GM21619 (cell line): Measurements from ENCODE around the gene CCDC188.
"Not testable (repeated sequence)": the region's sequence is repeated elsewhere in the genome, so short reads cannot be mapped to it uniquely, and the experiment has no call there.

Source experiments
- ATAC-seq: cut with Tn5 transposase; IDR thresholded peaks from one replicate; pipeline ENCODE4 v1.9.1; 2021; ENCODE audit not compliant: unreplicated experiment

CCDC188 gene

GRCh38 chr22:20171288-20172140 lies 20.7 kb upstream of the CCDC188 start:
- no peak for ATAC-seq

GRCh38 chr22:20170170-20170569 lies 19.3 kb upstream of the CCDC188 start:
- ATAC-seq = no peak

GRCh38 chr22:20169253-20169822 lies 18.5 kb upstream of the CCDC188 start:
- no peak for ATAC-seq

- ATAC-seq = no peak
Measured at GRCh38 chr22:20167643-20168322, 16.9 kb upstream of the CCDC188 start.

- no peak for ATAC-seq
Measured at GRCh38 chr22:20166703-20167102, 15.8 kb upstream of the CCDC188 start.

GRCh38 chr22:20165913-20166312 lies 15.1 kb upstream of the CCDC188 start:
- ATAC-seq = no peak

- no peak for ATAC-seq
Measured at GRCh38 chr22:20165421-20165820, 14.6 kb upstream of the CCDC188 start.

GRCh38 chr22:20164863-20165262 lies 14.0 kb upstream of the CCDC188 start:
- no peak for ATAC-seq

- ATAC-seq = no peak
Measured at GRCh38 chr22:20160041-20160440, 9.2 kb upstream of the CCDC188 start.

GRCh38 chr22:20159531-20159930 lies 8.7 kb upstream of the CCDC188 start:
- not testable (repeated sequence) for ATAC-seq

GRCh38 chr22:20159076-20159475 lies 8.2 kb upstream of the CCDC188 start:
- ATAC-seq = no peak

- ATAC-seq = no peak
Measured at GRCh38 chr22:20158391-20159036, 7.7 kb upstream of the CCDC188 start.

GRCh38 chr22:20157430-20158183 lies 6.8 kb upstream of the CCDC188 start:
- no peak for ATAC-seq

GRCh38 chr22:20156611-20157429 lies 6.0 kb upstream of the CCDC188 start:
- ATAC-seq = peak; percentile 57

- ATAC-seq = no peak
Measured at GRCh38 chr22:20156042-20156389, 5.2 kb upstream of the CCDC188 start.

- no peak for ATAC-seq
Measured at GRCh38 chr22:20155330-20156041, 4.6 kb upstream of the CCDC188 start.

GRCh38 chr22:20154602-20155187 lies 3.8 kb upstream of the CCDC188 start:
- ATAC-seq = no peak

- no peak for ATAC-seq
Measured at GRCh38 chr22:20153945-20154344, 3.1 kb upstream of the CCDC188 start.

GRCh38 chr22:20152464-20152890 lies 1.6 kb upstream of the CCDC188 start:
- no peak for ATAC-seq
